NCI-H748 treated with DMSO at 0.1 percent for 48 hours (cell line): ENCODE measurements around the gene FCGR3B.
A peak's percentile ranks its signal among the peaks of the same experiment; 100 is the strongest.
"Not testable (repeated sequence)": the region's sequence is repeated elsewhere in the genome, so short reads cannot be mapped to it uniquely, and the experiment has no call there.

ENCODE experiments used
- DNase-seq: peaks from one replicate; lab custom pipeline; 2025; lab: John Stamatoyannopoulos, UW

FCGR3B gene

GRCh38 chr1:161638251-161638993 is 7.4 kb upstream of the FCGR3B start:
- not testable (repeated sequence) for DNase-seq

DNA sequence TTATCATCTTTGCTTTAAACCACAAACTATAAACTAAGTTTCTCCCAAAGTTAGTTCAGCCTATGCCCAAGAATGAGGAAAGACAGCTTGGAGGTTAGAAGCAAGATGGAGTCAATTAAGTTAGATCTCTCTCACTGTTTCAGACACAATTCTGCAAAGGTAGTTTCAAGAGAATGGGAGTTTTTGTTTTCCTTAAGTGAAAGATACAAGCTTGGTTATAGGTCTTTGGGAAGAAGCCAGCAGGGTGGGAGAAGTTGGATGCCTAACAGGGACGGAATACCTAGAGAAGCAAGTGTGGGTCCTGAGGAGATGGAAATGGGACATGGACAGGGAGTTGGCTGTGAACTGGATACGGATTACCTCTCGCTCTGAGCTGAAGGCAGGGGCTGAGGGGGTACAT is 6.0 kb upstream of the FCGR3B start:
- not testable (repeated sequence) for DNase-seq

GRCh38 chr1:161636189-161636782 is 5.3 kb upstream of the FCGR3B start:
- not testable (repeated sequence) for DNase-seq

DNA sequence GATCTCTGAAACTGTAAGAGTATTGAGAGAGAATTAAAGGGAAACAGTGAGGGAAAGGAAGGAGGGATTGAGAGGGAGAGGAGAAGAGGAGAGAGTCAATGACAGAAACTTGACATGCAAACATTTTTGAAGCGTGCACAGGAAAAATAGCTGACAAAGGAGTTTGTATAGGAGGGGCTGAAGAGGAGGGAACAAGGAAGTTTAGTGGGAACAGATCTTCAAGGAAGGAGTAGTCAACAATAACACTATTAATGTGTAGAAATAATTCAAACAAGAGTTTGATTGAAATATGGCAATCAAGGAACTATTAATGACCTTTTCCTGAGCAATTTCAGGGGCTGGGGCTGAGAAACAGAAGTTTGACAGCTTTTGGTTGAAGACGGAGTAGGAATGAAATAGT is 4.0 kb upstream of the FCGR3B start:
- DNase-seq, result not testable (repeated sequence)

DNA sequence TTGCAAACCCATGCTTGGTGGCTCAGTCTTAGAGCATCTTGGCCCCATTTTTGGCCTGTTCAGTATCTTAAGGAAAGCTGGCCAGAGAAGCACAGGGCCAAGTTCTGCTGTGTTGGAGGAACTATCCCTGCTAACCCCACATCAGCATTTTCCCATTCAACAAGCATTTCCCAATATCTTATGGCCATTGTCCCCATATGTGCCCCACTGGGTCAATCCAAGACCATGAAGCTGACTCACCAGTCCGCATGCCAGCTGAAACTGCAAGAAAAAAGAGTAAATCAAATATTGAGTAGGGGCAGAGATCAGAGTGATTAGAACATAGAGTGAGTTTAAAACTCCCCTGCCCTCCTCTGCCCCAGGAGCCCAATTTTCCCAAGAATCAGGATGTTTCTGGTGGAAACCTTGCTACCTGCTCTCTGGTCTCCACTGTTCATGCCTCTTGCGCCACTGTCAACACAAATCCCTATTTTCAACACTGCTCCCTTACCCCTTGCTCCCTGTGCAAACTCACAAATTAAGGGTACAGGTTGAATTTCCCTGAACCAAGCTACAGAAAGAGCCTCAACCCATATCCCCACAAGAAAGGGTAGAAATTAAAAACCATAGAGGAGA is 741 bp downstream of the FCGR3B start:
- not testable (repeated sequence) for DNase-seq

GRCh38 chr1:161626445-161627146 is 4.4 kb downstream of the FCGR3B start:
- not testable (repeated sequence) for DNase-seq

- DNase-seq, result not testable (repeated sequence)
These were observed 6.4 kb downstream of the FCGR3B start for GRCh38 chr1:161624605-161625004.

GRCh38 chr1:161623401-161624051 is 7.5 kb downstream of the FCGR3B start:
- not testable (repeated sequence) for DNase-seq

GRCh38 chr1:161622054-161622453 is 8.9 kb downstream of the FCGR3B start:
- not testable (repeated sequence) for DNase-seq

DNA sequence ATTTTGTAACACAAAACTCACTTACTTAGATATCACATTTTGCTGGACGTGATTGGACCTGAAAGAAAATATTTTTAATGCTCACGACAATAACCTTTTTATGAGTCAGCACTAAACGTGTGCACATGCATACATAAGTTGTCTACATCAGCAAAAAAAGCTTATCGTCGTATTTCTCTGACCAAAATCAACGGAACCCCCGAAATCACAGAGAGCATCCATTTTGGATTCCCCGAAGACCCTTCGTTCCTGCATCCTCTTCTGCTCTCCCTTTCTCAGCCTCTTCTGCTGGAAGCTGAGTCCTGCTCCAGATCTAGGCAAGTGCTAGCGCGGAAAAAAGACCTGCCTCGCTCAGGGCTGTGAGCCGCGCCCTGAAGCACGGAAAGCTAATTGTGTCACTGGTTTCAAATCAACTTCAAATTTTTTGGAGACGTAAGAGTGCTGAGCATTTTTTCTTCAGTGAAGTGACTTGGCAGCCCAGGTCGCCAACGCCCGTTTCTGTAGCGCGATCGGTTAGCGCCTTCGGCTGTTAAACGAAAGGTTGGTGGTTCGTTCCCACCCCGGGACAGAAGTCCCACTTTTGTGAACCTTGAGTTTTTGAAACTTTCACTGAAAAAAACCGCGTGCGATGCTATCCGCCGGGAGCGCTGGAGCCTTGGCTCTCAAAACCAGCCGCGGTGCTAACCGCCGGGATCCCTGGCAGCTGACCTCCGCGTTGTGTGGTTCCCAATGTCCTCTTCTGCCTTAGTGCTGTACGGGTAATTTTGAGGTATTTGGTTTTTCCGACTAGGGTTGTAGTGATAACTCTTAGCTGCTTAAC is 9.6 kb downstream of the FCGR3B start:
- DNase-seq, result peak; percentile 39

DNA sequence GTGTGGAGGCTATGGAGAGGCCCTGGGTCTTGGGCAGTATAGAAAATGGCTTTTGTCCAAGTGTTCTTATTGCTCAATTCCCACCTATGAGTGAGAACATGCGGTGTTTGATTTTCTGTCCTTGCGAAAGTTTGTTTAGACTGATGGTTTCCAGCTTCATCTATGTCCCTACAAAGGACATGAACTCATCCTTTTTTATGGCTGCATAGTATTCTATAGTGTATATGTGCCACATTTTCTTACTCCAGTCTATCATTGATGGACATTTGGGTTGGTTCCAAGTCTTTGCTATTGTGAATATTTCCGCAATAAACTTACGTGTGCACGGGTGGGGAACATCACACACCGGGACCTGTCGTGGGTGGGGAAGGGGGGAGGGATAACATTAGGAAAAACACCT is 10.6 kb downstream of the FCGR3B start:
- not testable (repeated sequence) for DNase-seq

- not testable (repeated sequence) for DNase-seq
These were observed 12.5 kb downstream of the FCGR3B start for GRCh38 chr1:161618517-161618916.

DNA sequence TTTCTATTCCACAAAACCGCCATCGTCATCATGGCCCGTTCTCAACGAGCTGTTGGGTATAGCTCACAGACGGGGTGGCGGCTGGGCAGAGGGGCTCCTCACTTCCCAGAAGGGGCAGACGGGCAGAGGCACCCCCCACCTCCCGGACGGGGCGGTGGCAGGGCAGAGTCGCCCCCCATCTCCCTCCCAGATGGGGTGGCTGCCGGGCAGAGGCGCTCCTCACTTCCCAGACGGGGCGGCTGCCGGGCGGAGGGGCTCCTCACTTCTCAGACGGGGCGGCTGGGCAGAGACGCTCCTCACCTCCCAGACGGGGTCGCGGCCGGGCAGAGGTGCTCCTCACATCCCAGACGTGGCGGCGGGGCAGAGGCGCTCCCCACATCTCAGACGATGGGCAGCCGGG is 14.6 kb downstream of the FCGR3B start:
- not testable (repeated sequence) for DNase-seq

DNA sequence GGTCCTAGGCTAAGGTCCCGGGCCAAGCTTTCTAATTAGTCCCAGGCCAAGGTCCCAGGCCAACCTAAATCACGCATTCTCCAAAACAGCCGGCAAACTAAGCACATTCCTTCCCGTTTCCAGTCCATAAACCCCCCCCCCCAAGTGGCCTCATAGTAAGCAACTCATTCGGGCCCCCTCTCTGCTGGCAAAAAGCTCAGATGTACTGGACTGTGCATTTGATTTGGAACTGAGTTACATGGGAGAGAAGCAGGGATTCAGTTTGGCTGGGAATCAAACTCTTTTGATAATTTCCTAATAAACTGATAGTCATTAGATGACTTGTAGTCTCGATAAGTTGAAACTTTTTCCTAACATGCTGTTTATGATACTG is 17.8 kb downstream of the FCGR3B start:
- DNase-seq, result not testable (repeated sequence)

DNA sequence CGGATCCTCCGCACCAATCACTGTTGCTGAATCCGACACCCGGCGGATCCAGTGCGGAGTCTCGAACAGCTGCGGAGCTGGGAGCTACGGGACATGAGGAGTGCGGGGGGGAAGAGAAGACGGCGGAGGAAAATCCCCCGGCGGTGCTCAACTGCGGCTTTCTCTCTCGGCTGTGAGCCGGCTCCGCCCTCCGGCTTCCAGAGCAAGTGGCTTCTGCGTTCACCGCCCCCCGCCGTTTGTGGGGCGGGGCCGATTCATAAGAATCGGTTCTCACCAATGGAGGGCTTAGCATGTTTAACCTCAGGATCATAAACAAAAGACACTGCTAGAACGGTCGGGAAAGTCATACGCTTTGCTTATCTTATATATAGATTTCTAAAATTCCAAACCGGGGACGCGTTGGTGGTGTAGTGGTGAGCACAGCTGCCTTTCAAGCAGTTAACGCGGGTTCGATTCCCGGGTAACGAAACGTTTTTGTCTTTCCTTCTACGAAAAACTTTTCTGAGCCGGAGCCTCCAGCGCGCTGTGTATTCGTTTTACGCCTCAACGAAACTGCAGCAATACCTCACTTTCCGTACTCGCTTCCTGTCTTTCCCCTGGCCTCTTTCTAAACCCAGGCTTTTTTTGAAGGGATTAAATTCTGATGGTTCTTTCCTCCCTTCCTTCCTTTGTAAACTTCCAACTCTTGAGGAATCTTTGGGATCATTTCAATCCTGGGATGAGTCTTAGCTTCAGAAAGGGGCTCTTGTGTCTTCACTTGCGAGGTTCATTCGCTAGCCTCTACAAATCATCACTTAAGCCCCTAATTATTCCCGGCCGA is 18.4 kb downstream of the FCGR3B start:
- peak; percentile 98 for DNase-seq

- peak; percentile 70 for DNase-seq
These were observed 19.1 kb downstream of the FCGR3B start for GRCh38 chr1:161611866-161612321.

DNA sequence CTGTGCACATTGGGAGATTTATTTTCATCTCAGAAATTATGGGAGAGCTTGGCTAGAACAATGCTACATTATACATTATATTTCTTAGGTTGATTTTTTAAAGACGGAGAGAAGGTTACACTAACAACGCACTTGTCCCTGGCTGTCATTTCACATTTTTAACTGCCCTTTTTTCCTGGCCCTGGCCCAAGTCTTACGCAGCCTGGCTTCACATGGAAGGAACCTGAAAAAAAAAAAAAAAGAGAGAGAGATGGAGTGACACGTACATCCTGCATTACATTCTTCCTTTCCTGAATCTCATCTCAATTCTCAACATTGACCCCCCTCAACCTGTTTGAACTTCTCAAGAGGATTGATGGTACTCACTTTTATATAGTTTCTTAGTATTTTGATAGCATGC is 20.8 kb downstream of the FCGR3B start:
- not testable (repeated sequence) for DNase-seq

- not testable (repeated sequence) for DNase-seq
These were observed 24.2 kb downstream of the FCGR3B start for GRCh38 chr1:161606541-161607336.
